GM21526 (cell line): Measurements from ENCODE around the gene UGT1A10.
"Not testable (repeated sequence)": the region's sequence is repeated elsewhere in the genome, so short reads cannot be mapped to it uniquely, and the experiment has no call there.

ENCODE experiments used
- ATAC-seq: cut with Tn5 transposase; IDR thresholded peaks from one replicate; pipeline ENCODE4 v1.9.1; 2021; ENCODE audit warnings: moderate library complexity; ENCODE audit not compliant: unreplicated experiment, low FRiP score

UGT1A10 gene

DNA sequence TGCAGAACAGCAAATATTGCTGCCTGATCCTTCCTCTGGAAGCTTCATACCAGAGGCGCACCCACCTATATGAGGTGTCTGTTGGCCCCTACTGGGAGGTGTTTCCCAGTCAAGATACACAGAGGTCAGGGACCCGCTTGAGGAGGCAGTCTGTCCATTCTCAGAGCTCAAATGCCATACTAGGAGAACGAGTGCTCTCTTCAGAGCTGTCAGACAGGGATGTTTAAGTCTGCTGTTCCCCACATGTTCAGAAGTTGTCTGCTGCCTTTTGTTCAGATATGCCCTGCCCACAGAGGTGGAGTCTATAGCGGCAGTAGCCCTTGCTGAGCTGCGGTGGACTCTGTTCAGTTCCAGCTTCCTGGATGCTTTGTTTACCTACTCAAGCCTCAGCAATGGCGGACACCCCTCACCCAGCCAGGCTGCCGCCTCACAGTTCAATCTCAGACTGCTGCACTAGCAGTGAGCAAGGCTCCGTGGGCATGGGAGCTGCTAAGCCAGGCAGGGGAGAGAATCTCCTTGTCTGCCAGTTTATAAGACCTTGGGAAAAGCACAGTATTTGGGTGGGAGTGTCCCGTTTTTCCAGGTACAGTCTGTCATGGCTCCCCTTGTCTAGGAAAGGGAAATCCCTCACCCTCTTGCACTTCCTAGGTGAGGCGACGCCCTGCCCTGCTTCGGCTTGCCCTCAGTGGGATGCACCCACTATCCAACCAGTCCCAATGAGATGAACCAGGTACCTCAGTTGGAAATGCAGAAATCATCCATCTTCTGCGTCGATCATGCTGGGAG, 100.8 kb downstream of the UGT1A10 start:
- not testable (repeated sequence) for ATAC-seq

DNA sequence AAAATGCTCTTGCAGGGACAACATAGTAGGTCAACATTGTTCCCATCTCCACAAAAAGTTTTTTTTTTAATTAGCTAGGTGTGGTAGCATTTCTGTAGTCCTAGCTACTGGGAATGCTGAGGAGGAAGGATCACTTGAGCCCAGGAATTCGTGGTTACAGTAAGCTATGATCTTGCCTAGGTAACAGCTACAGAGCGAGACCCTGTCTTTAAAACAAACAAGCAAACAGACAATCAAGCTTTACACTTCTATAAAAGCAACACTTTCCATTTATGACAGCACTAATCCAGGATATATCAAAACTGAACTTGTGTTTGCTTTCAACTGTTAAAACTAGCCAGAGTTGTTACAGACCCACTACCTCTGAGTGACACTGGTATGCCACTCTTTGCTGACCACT, 104.6 kb downstream of the UGT1A10 start:
- no peak for ATAC-seq

DNA sequence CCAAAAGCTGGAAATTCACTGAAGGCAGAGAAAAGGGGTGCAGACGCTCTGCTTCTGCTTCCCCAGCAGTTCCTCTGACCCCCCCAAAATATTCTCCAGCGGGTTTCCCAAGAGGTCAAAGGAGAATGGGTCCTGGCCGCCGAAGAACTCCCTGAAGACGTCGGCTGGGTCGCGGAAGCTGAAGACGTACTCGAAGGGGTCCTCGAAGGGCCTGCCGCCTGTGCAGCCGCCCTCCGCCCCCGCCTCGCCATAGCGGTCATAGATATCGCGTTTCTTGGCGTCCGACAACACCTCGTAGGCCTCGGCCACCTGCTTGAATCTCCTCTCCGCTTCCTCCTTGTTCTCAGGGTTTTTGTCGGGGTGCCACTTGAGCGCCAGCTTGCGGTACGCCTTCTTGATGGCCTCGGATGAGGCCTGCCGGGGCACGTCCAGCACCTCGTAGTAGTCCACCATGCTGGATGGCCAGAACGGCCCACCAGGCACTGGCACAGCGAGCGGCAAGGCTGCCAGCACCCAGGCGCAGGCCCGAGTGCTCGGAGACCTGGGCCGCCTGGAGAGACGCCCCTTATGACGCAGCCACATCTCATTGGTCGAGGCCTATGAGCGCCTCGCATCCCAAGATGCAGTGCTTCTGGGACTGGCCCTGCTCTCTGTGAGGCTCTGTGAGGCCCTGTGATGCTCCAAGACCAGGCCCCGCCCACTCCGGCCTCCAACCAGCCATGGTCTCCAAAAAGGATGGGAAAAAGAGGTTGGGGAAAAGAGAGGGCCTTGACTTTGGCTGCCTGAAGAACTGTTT, 107.4 kb downstream of the UGT1A10 start:
- no peak for ATAC-seq

DNA sequence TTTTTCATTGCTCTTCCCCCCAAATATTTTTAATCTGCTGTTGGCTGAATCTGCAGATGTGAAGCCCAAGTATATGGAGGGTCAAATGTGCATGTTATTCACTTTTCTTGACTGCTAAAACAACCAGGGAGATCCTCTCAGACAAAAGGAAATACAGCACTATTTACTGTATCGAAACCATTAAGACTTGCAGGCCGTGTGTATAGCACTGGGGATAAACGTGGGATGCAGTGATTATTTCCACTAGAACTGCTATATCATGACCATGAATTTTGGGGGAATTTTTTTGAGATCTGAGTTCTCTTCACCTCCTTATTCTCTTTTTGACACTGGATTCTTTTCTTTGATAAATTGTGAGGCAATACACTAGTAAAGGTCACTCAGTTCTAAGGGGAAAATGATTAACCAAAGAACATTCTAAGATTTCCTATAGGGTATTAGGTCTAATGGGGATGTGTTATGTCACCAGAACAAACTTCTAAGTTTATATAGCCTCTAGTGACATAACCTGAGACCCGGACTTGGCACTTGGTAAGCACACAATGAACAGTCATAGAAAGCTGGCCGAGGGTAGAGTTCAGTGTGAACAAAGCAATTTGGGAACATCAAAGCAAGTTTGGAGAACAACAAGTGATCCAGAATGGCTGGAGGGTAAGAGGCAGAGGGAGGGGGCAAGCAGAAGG, 109.0 kb downstream of the UGT1A10 start:
- no peak for ATAC-seq

DNA sequence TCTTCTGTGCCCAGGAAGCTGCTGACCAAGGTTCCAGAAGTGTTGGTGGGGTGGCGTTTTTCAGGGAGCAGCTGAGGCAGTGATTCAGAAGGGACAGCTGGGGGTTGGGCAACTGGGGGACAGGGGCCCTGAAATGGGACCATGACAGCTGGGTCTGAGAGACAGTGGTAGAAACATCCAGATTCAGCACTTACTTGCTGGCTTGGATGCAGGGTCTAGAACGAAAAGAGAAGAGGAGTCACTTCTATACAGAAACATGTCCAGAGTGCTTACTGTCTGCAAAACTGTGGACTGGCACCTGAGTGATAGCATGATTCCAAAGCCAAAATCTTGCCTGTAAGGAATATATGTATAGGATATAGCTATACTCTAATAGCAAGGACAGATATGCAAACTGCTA, 109.6 kb downstream of the UGT1A10 start:
- ATAC-seq, result not testable (repeated sequence)

DNA sequence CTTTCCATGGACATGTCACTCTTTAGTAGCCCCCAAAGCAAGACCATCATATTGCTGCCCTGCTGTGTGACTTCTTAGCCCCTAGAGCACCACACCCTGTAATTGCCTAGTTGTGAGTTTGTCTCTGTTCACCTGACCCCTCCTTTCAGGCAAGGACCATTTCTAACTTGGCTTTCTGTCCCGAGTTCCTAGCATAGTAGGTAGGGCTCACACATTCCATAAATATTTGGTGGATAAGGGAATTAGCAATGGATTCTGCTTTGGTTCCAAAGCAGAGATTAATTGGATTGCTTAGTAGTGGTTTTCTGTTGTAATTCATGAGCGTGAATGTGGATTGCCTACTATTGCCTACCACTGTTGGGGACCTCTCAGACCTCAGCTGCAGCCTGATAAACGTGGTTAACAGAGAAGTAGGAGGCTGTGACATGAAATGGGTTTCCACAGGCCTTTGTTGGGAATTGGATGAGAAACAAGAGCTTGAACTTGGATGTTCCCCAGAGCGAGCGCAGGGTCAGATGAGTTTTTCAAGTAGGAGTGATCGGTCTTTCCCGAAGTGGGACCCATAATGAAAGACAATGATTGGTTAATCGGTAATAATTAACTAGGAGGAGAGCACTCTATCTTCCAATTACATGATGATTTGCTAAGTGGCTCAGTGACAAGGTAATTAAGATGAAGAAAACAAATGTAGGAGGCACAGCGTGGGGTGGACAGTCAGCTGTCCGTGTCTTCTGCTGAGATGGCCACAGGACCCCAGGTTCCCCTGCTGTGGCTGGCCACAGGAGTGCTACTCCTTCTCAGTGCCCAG, 110.4 kb downstream of the UGT1A10 start:
- ATAC-seq, result no peak

DNA sequence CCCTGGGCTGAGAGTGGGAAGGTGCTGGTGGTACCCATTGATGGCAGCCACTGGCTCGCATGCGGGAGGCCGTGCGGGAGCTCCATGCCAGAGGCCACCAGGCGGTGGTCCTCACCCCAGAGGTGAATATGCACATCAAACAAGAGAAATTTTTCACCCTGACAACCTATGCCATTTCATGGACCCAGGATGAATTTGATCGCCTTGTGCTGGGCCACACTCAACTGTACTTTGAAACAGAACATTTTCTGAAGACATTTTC, 111.0 kb downstream of the UGT1A10 start:
- no peak for ATAC-seq

DNA sequence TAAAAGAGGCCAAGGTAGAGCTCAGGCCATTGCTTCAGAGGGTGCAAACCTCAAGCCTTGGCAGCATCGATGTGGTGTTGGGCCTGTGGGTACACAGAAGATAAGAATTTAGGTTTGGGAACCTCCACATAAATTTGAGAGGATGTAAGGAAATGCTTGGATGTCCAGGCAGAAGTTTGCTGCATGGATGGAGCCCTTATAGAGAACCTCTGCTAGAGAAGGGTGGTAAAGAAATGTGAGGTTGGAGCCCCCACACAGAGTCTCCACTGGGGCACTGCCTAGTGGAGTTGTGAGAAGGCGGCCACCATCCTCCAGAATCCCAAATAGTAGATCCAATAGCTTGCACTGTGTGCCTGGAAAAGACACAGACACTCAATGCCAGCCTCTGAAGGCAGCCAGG, 114.4 kb downstream of the UGT1A10 start:
- not testable (repeated sequence) for ATAC-seq

DNA sequence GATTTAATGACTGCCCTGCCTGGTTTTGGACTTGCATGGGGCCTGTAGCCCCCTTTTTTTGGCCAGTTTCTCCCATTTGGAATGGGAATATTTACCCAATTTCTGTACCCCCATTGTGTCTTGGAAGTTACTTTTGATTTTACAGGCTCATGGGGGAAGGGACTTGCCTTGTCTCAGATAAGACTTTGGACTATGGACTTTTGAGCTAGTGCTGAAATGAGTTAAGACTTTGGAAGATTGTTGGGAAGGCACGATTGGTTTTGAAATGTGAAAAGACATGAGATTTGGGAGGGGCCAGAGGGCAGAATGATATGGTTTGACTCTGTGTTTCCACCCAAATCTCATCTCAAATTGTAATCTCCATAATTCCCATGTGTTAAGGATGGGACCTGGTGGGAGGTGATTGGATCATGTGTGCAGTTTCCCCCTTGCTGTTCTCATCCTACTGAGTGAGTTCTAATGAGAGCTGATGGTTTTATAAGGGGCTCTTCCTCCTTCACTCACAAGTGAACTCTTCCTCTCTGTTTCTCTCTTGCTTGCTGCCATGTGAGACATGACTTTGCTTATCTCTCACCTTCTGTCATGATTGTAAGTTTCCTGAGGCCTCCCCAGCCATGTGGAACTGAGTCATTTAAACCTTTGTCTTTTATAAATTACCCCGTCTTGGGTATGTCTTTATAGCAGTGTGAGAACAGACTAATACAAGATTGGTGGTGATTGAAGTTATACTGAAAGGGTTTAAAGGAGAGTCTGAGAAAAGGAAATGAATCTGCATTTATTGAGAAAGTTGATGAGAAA, 115.2 kb downstream of the UGT1A10 start:
- not testable (repeated sequence) for ATAC-seq

DNA sequence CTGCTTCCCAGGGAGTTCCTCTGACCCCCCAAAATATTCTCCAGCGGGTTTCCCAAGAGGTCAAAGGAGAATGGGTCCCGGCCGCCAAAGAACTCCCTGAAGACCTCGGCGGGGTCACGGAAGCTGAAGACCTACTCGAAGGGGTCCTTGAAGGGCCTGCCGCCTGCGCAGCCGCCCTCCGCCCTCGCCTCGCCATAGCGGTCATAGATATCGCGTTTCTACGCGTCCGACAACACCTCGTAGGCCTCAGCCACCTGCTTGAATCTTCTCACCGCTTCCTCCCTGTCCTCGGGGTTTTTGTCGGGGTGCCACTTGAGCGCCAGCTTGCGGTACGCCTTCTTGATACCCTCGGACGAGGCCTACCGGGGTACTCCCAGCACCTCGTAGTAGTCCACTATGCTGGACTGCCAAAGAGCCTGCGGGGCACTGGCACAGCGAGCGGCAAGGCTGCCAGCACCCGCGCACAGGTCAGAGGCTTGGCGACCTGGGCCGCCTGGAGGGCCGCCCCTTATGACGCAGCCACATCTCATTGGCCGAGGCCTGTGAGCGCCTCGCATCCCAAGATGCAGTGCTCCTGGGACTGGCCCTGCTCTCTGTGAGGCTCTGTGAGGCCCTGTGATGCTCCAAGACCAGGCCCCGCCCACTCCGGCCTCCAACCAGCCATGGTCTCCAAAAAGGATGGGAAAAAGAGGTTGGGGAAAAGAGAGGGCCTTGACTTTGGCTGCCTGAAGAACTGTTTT, 118.8 kb downstream of the UGT1A10 start:
- no peak for ATAC-seq

DNA sequence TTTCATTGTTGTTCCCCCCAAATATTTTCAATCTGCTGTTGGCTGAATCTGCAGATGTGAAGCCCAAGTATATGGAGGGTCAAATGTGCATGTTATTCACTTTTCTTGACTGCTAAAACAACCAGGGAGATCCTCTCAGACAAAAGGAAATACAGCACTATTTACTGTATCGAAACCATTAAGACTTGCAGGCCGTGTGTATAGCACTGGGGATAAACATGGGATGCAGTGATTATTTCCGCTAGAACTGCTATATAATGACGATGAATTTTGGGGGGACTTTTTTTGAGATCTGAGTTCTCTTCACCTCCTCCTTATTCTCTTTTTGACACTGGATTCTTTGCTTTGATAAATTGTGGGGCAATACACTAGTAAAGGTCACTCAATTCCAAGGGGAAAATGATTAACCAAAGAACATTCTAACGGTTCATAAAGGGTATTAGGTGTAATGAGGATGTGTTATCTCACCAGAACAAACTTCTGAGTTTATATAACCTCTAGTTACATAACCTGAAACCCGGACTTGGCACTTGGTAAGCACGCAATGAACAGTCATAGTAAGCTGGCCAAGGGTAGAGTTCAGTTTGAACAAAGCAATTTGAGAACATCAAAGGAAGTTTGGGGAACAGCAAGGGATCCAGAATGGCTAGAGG, 120.3 kb downstream of the UGT1A10 start:
- no peak for ATAC-seq

DNA sequence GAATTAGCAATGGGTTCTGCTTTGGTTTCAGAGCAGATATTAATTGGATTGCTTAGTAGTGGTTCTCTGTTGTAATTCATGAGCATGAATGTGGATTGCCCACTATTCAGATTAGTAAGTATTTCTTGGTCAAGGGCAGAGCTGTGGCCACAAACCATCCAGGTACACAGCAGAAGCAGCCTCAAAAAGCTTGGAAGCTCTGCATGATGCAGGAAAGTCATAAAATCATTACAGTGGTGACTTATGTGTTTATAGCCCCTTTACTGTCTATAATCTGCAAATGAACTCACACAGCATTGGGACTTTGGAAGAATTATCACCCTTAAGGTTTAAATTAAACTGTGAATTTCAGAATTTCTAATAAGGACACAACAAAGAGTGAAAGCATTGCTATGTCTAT, 121.9 kb downstream of the UGT1A10 start:
- no peak for ATAC-seq

DNA sequence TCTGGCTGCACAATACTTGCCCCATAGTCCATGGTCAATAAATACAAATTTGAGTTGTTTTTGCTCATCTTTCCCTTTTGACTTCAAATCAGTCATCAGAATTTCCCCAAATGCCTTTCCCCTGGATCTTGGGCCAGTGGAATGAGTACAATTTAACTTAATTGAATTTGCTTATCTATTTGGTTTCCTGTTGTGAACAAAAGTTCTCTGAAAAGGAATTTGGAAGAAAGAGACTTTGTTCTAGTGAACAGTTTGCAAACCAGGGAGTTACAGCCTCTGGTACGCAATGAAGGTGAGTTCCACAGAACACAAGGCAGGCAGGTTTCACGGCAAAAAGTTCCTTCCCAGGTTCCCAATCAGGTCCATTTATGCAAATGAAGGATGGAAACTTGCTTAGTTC, 122.6 kb downstream of the UGT1A10 start:
- ATAC-seq, result no peak

DNA sequence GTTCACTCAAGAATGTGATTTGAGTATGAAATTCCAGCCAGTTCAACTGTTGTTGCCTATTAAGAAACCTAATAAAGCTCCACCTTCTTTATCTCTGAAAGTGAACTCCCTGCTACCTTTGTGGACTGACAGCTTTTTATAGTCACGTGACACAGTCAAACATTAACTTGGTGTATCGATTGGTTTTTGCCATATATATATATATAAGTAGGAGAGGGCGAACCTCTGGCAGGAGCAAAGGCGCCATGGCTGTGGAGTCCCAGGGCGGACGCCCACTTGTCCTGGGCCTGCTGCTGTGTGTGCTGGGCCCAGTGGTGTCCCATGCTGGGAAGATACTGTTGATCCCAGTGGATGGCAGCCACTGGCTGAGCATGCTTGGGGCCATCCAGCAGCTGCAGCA, 123.8 kb downstream of the UGT1A10 start, which contains the start of gene UGT1A1:
TSS of gene UGT1A1 (plus strand) at position 228 of the 400 bp plus-strand sequence. CDS start at position 246, 18 bp downstream.
- no peak for ATAC-seq

DNA sequence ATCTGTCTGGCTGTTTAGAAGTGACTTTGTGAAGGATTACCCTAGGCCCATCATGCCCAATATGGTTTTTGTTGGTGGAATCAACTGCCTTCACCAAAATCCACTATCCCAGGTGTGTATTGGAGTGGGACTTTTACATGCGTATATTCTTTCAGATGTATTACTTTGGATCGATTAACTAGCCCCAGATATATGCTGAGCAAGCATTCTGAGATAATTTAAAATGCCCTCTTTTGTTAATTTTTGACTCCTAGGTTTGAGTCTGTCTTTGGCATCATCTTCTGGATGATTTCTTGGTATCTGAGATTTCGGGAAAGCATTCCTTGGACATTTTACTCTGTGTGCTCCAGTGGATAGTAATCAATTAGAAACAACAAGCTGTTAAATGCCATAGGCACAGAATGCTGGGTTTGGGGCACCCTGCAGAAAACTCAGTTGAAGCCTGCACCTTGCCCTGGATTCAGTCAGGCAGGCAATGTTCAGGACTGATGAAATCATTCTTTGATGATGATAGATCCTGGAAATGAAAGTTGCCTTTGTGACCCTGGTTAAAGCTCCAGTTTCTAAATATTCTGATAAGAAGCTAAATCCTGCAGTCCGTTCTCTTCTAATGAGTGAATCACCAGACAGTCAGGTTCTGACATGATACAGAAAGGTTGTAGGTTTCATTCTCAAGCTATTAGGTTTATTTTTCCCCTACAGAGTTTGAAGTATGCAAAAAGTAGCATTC, 125.0 kb downstream of the UGT1A10 start:
- ATAC-seq, result no peak

DNA sequence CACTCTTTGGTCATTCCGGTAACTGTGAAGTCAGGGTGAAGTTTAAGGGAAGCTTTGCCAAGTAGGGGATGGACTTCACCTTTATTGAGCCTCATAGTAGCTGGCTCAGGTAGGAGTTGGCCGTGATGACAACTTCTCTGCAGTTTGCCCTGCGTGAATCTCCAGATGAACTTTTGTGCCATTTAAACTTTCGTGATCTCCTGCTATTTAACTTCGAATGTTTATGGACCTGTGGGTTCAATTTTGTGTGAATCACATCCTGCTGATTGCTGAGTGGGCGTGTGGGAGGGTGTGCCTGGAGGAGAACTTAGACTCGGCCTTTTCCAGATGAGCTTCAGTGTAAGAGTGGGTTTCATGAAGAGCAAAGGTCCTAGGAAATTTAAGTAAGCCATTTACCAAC, 128.0 kb downstream of the UGT1A10 start:
- ATAC-seq, result no peak

DNA sequence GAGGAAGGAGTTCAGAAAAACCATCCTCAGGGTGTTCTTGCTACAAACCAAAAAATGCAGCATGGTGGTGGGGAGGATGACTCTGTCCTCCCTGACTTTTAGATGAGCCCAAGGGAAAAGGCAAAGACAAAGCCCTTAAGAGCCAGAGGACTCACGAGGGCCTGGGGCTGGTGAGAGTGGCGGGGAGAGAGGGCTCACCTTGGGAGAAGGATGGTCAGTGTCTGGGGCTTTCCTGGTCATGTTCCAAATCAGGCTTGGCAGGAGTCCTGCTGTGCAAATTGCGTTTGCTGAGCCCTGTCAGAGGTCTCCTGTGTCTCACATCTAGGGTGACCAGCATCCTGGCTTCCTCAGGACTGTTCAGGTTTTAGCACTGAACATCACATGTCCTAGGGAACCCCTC, 128.5 kb downstream of the UGT1A10 start:
- no peak for ATAC-seq

DNA sequence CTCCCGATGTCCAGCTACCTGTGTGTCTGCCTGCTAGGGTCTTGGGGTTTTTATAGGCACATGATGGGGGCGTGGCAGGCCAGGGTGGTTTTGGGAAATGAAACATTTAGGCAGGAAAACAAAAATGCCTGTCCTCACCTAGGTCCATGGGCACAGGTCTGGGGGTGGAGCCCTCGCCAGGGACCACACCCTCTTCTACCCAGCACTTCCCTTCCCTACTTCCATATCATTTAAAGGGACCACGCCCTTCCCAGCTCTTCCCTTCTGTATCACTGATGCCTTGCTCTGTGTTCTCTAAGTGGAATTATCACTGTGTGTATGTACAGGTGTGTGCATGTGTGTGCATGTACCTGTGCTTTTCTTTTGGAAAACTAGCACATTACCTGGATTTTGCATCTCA, 130.2 kb downstream of the UGT1A10 start:
- ATAC-seq, result no peak
